Gastrocnemius medialis (tissue), 4 donors: Measurements from ENCODE around the gene RAB17. TPM values are rescaled to one million over a fixed set of nuclear protein-coding genes. Genes with fewer than 3 reads are reported as not detected.

Experiments used
- ATAC-seq, 2 donors: fragments of 150-250 bp; one replicate each; pipeline ENCODE4 v1.9.1; 2016
- DNase-seq, 2 donors: peaks; one replicate each; pipeline ENCODE4 v3.0.0-alpha.2; 2019
- H3K27ac ChIP-seq, 4 donors: fragments of 200-600 bp; sonication (generic); 1 replicate in 1 of 4; 2 replicates in 3 of 4; pipeline ENCODE4 v1.5.1; 2016 to 2018; ENCODE audit warnings: mild to moderate bottlenecking in 2 of 4, moderate library complexity in 1 of 4
- H3K27me3 ChIP-seq, 3 donors: fragments of 200-600 bp; sonication (generic) in 2 of 3; 1 replicate in 1 of 3; 2 replicates in 2 of 3; pipeline versions ENCODE4 v1.5.1 to v1.6.0; 2016 to 2019; ENCODE audit warnings: mild to moderate bottlenecking in 1 of 3, moderate library complexity in 1 of 3
- H3K36me3 ChIP-seq, 2 donors: fragments of 200-600 bp; sonication (generic) in 1 of 2; one replicate each; pipeline ENCODE4 v1.5.1; 2017 to 2018
- H3K4me1 ChIP-seq, 2 donors: fragments of 200-600 bp; sonication (generic) in 1 of 2; one replicate each; pipeline ENCODE4 v1.5.1; 2016 to 2017; ENCODE audit warnings: mild to moderate bottlenecking in 2 of 2
- H3K4me3 ChIP-seq, 4 donors: fragments of 200-600 bp; sonication (generic) in 3 of 4; 1 replicate in 1 of 4; 2 replicates in 3 of 4; pipeline ENCODE4 v1.5.1; 2016 to 2019; ENCODE audit warnings: mild to moderate bottlenecking in 2 of 4
- H3K9me3 ChIP-seq, 3 donors: fragments of 200-600 bp; sonication (generic) in 2 of 3; 1 replicate in 1 of 3; 2 replicates in 2 of 3; pipeline ENCODE4 v1.5.1; 2016 to 2019
- CTCF ChIP-seq, 5 experiments: fragments of 450-650 bp in 3 of 5; fragments of 200-600 bp in 2 of 5; sonication (generic) in 2 of 5; IDR thresholded peaks in 4 of 5; conservative IDR thresholded peaks in 1 of 5; 1 replicate in 4 of 5; 2 replicates in 1 of 5; pipeline ENCODE4 v1.5.1; 2016 to 2019; ENCODE audit warnings: antibody characterized with exemption in 5 of 5, mild to moderate bottlenecking in 3 of 5, moderate library complexity in 3 of 5
- POLR2A ChIP-seq, 2 donors: fragments of 450-650 bp; IDR thresholded peaks; one replicate each; pipeline ENCODE4 v1.6.1; 2017; ENCODE audit warnings: antibody characterized with exemption in 2 of 2, mild to moderate bottlenecking in 2 of 2, moderate library complexity in 2 of 2
- in situ Hi-C, 4 donors: fragments of 200-750 bp; cut with MboI; loops; one replicate each; pipeline versions ENCODE4 v1.15.0 to v1.8.0; 2017; ENCODE audit warnings: low sequenced_read_pairs in 4 of 4
- intact Hi-C: fragments of 100-400 bp; cut with DNase I; formaldehyde crosslinking; loops from one replicate; pipeline ENCODE4 v1.15.1; 2023; ENCODE audit warnings: low total_unique reads
- total RNA-seq, 4 donors: library from RNA; depleted of rRNA; stranded (reverse); fragments of >200 nt; gene quantifications; one replicate each; pipeline versions ENCODE4 v1.1.0 to v1.2.3, GENCODE V29; 2016

Gene RAB17
- total RNA-seq, 4 donors from 2014 or later, result 0.42 to 1.3 TPM; not detected in 2

GRCh38 chr2:237574894-237575868 is 15.4 kb downstream of the RAB17 start:
- in situ Hi-C loops (loop anchor here (5.0 to 10.0 kb wide), 2 partner anchors 63 to 470 kb away; no protein-coding TSS in a partner anchor), intact Hi-C loops (loop anchor here (5.0 kb wide), 1 partner anchor 483 kb away; no protein-coding TSS in a partner anchor)
- TF ChIP-seq POLR2A (IDR thresholded peaks at IDR 0.05), result no peak
- no peak for TF ChIP-seq CTCF (IDR thresholded peaks at IDR 0.05 in 4 of 5, conservative IDR thresholded peaks at IDR 0.05 in 1 of 5)
- no peak for DNase-seq
- Histone ChIP-seq H3K27me3 (no peaks in the 10 kb centered on the region), H3K4me3 (no peak overlapping the region), H3K36me3 (no peaks in the 10 kb centered on the region), H3K4me1 (peaks cover 13% of the 10 kb centered on the region in 2 donors), H3K9me3 (no peaks in the 10 kb centered on the region), H3K27ac (peak overlapping the region in 1 of 4 donors; percentile 55)
- no peak for ATAC-seq

GRCh38 chr2:237574467-237574866 is 16.1 kb downstream of the RAB17 start:
- no peak for ATAC-seq
- intact Hi-C loops (loop anchor here (5.0 kb wide), 1 partner anchor 482 kb away; no protein-coding TSS in a partner anchor), in situ Hi-C loops (loop anchor here (5.0 to 10.0 kb wide), 2 partner anchors 62 to 470 kb away; no protein-coding TSS in a partner anchor)
- Histone ChIP-seq H3K36me3 (no peaks in the 10 kb centered on the region), H3K9me3 (no peaks in the 10 kb centered on the region), H3K4me1 (peaks cover 13% of the 10 kb centered on the region in 2 donors), H3K4me3 (no peak overlapping the region), H3K27ac (no peak overlapping the region), H3K27me3 (no peaks in the 10 kb centered on the region)
- TF ChIP-seq CTCF (IDR thresholded peaks at IDR 0.05 in 4 of 5, conservative IDR thresholded peaks at IDR 0.05 in 1 of 5) (no peak), POLR2A (IDR thresholded peaks at IDR 0.05) (no peak)
- no peak for DNase-seq

GRCh38 chr2:237573721-237574415 is 16.7 kb downstream of the RAB17 start:
- Histone ChIP-seq H3K4me3 (no peak overlapping the region), H3K4me1 (peaks cover 13% of the 10 kb centered on the region in 2 donors), H3K36me3 (no peaks in the 10 kb centered on the region), H3K9me3 (no peaks in the 10 kb centered on the region), H3K27ac (no peak overlapping the region), H3K27me3 (no peaks in the 10 kb centered on the region)
- in situ Hi-C loops (loop anchor here (5.0 to 10.0 kb wide), 2 partner anchors 62 to 469 kb away; no protein-coding TSS in a partner anchor), intact Hi-C loops (loop anchor here (5.0 kb wide), 1 partner anchor 482 kb away; no protein-coding TSS in a partner anchor)
- TF ChIP-seq CTCF (IDR thresholded peaks at IDR 0.05 in 4 of 5, conservative IDR thresholded peaks at IDR 0.05 in 1 of 5) (no peak), POLR2A (IDR thresholded peaks at IDR 0.05) (no peak)
- no peak for DNase-seq
- no peak for ATAC-seq

GRCh38 chr2:237572742-237573101 is 17.8 kb downstream of the RAB17 start:
- Histone ChIP-seq H3K4me1 (peaks cover 13% of the 10 kb centered on the region in 2 donors), H3K27me3 (no peaks in the 10 kb centered on the region), H3K27ac (peak overlapping the region in 3 of 4 donors; percentile 41 to 69 (median 53)), H3K36me3 (no peaks in the 10 kb centered on the region), H3K9me3 (no peaks in the 10 kb centered on the region), H3K4me3 (no peak overlapping the region)
- in situ Hi-C loops, result loop anchor here (5.0 to 10.0 kb wide), 2 partner anchors 60 to 468 kb away; no protein-coding TSS in a partner anchor
- intact Hi-C loops, result loop anchor here (1.0 to 5.0 kb wide), 2 partner anchors 60 to 480 kb away; no protein-coding TSS in a partner anchor
- TF ChIP-seq CTCF (IDR thresholded peaks at IDR 0.05 in 4 of 5, conservative IDR thresholded peaks at IDR 0.05 in 1 of 5), result no peak
- no peak for TF ChIP-seq POLR2A (IDR thresholded peaks at IDR 0.05)
- ATAC-seq (no peak), DNase-seq (no peak)
